HepG2 (cell line): ENCODE results near the gene LIM2. TPM values are rescaled to one million over a fixed set of nuclear protein-coding genes. Genes with fewer than 3 reads are reported as not detected.
A peak's percentile ranks its signal among the peaks of the same experiment; 100 is the strongest.

Experiments used
- ATAC-seq: fragments of 200-7000 bp; cut with Tn5 transposase; 3 replicates; pipeline ENCODE4 v1.9.1; 2020; ENCODE audit warnings: mild to moderate bottlenecking, moderate library complexity
- Bru-seq: library from RNA; stranded (reverse); fragments of 400-500 nt; gene quantifications from one replicate; lab custom pipeline; 2021; lab: Mats Ljungman, UMichigan
- BruChase-seq, 2 experiments: library from RNA; stranded (reverse); fragments of 400-500 nt; gene quantifications; one replicate each; lab custom pipeline; 2021; lab: Mats Ljungman, UMichigan
- BruUV-seq: library from RNA; stranded (reverse); fragments of 400-500 nt; replicated peaks from 2 replicates; lab custom pipeline; 2021; lab: Mats Ljungman, UMichigan
- CTCF ChIA-PET: fragments of 300-600 bp; formaldehyde crosslinking; extraction: SDS; loops from one replicate; lab custom pipeline; 2021; ENCODE audit warnings: low total read pairs, inconsistent platforms, low intra/inter-chr PET ratio; lab: Yijun Ruan, JAX
- POLR2A ChIA-PET: fragments of 350-600 bp; sonication (Branson Sonifier 250); formaldehyde crosslinking; loops from one replicate; lab custom pipeline; 2020; ENCODE audit warnings: antibody characterized with exemption, inconsistent platforms; lab: Yijun Ruan, JAX
- DNase-seq: peaks from one replicate; pipeline ENCODE4 v3.0.0-alpha.2; 2015; ENCODE audit warnings: low spot score
- FAIRE-seq: peaks from 3 replicates; lab custom pipeline; 2011; peaks lifted over from hg19 to GRCh38; lab: Jason Lieb, UNC
- H2AFZ ChIP-seq: one replicate; pipeline ENCODE4 v1.6.1; 2011; ENCODE audit warnings: low read length, inconsistent platforms
- H3K27ac ChIP-seq: fragments of 300-600 bp; 3 replicates; pipeline ENCODE4 v1.8.0; 2011; ENCODE audit warnings: mixed run types, mild to moderate bottlenecking, mixed read lengths, low read length, inconsistent platforms; ENCODE audit not compliant: insufficient read depth; ENCODE audit errors: extremely low read length
- H3K27me3 ChIP-seq, 2 experiments: fragments of 200-600 bp in 1 of 2; 2 replicates in 1 of 2; 3 replicates in 1 of 2; pipeline versions ENCODE4 v1.6.0 to v1.8.0; 2011; ENCODE audit warnings: low read length in 2 of 2, mild to moderate bottlenecking in 2 of 2, moderate library complexity in 2 of 2, inconsistent platforms in 1 of 2; ENCODE audit not compliant: insufficient read depth in 2 of 2, control insufficient read depth in 1 of 2
- H3K36me3 ChIP-seq, 2 experiments: fragments of 200-600 bp in 1 of 2; replicated peaks in 1 of 2; 2 replicates in 1 of 2; 3 replicates in 1 of 2; pipeline versions ENCODE4 v1.5.1 to v1.8.0; 2011; ENCODE audit warnings: low read length in 2 of 2, inconsistent platforms in 1 of 2; ENCODE audit not compliant: insufficient read depth in 2 of 2, control insufficient read depth in 1 of 2
- H3K4me1 ChIP-seq: 2 replicates; pipeline ENCODE4 v1.5.1; 2012; ENCODE audit warnings: low read length, inconsistent platforms; ENCODE audit not compliant: insufficient read depth
- H3K4me2 ChIP-seq: 2 replicates; pipeline ENCODE4 v1.6.0; 2011; ENCODE audit warnings: low read depth, low read length, inconsistent platforms
- H3K4me3 ChIP-seq, 3 experiments: fragments of 200-600 bp in 1 of 3; sonication (generic), shearing (Covaris generic) in 1 of 3; replicated peaks in 1 of 3; 2 replicates each; pipeline ENCODE4 v1.5.1; 2011 to 2016; ENCODE audit warnings: low read length in 3 of 3, inconsistent platforms in 2 of 3, low read depth in 2 of 3, mild to moderate bottlenecking in 2 of 3, control low read depth in 1 of 3, mixed read lengths in 1 of 3; ENCODE audit not compliant: insufficient read depth in 1 of 3
- H3K79me2 ChIP-seq: one replicate; pipeline ENCODE4 v1.6.1; 2011; ENCODE audit warnings: low read length, inconsistent platforms; ENCODE audit not compliant: insufficient read depth
- H3K9ac ChIP-seq: 2 replicates; pipeline ENCODE4 v1.6.0; 2011; ENCODE audit warnings: mild to moderate bottlenecking, low read depth, low read length, inconsistent platforms; ENCODE audit not compliant: insufficient read depth
- H3K9me3 ChIP-seq: 2 replicates; pipeline ENCODE4 v1.5.1; 2012; ENCODE audit warnings: mild to moderate bottlenecking, low read length
- H4K20me1 ChIP-seq: 2 replicates; pipeline ENCODE4 v1.6.0; 2011; ENCODE audit warnings: inconsistent platforms, mild to moderate bottlenecking, low read length, moderate library complexity; ENCODE audit not compliant: insufficient read depth
- CCDC6 ChIP-seq: sonication (generic); formaldehyde crosslinking; IDR thresholded peaks from 2 replicates; pipeline ENCODE4 v1.8.1; 2022; ENCODE audit warnings: mild to moderate bottlenecking, missing genetic modification reagents, moderate library complexity
- NR2C2 ChIP-seq: sonication (generic); formaldehyde crosslinking; IDR thresholded peaks from 2 replicates; pipeline ENCODE4 v1.4.0; 2020; ENCODE audit warnings: missing genetic modification reagents, mild to moderate bottlenecking, moderate library complexity, borderline replicate concordance
- NR2F6 ChIP-seq, 2 experiments: IDR thresholded peaks; 2 replicates each; pipeline ENCODE4 v1.6.1; 2016; ENCODE audit warnings: antibody characterized with exemption in 1 of 2, mild to moderate bottlenecking in 1 of 2
- RNF219 ChIP-seq: sonication (generic); formaldehyde crosslinking; IDR thresholded peaks from 2 replicates; pipeline ENCODE4 v1.5.0; 2020; ENCODE audit warnings: mild to moderate bottlenecking, missing genetic modification reagents
- SMARCC2 ChIP-seq: fragments of 450-650 bp; IDR thresholded peaks from 2 replicates; pipeline ENCODE4 v1.6.1; 2017; ENCODE audit warnings: antibody characterized with exemption, mild to moderate bottlenecking
- SOX5 ChIP-seq: IDR thresholded peaks from 2 replicates; pipeline ENCODE4 v1.6.1; 2016; ENCODE audit warnings: borderline replicate concordance
- TEAD3 ChIP-seq: optimal IDR thresholded peaks from 2 replicates; pipeline ENCODE3; 2016; ENCODE audit warnings: borderline replicate concordance
- ZNF256 ChIP-seq: sonication (generic); formaldehyde crosslinking; conservative IDR thresholded peaks from 2 replicates; pipeline ENCODE4 v1.4.0; 2020; ENCODE audit warnings: missing genetic modification reagents
- ZNF431 ChIP-seq: sonication (generic); formaldehyde crosslinking; IDR thresholded peaks from 2 replicates; pipeline ENCODE4 v1.9.0; 2022; ENCODE audit warnings: missing genetic modification reagents, low read depth, mild to moderate bottlenecking, borderline replicate concordance
- ZNF577 ChIP-seq: sonication (generic); formaldehyde crosslinking; IDR thresholded peaks from 2 replicates; pipeline ENCODE4 v1.4.0; 2020; ENCODE audit warnings: mild to moderate bottlenecking, low read depth, missing genetic modification reagents, borderline replicate concordance
- ZNF672 ChIP-seq: sonication (generic); formaldehyde crosslinking; IDR thresholded peaks from 2 replicates; pipeline ENCODE4 v1.8.1; 2022; ENCODE audit warnings: missing genetic modification reagents
- WGBS: methylation state at CpG from one replicate; pipeline ENCODE4 v1.1.6; 2017; ENCODE audit warnings: low lambda C conversion rate; 5-methylcytosine and 5-hydroxymethylcytosine counted together
- in situ Hi-C: cut with HindIII; loops from 2 replicates; pipeline ENCODE4 v1.10.0; 2017; ENCODE audit warnings: low pct_unique_long_range_greater_than_20kb; ENCODE audit not compliant: extremely low pct_ligation_motif_present
- intact Hi-C: fragments of 100-400 bp; cut with micrococcal nuclease; formaldehyde crosslinking; loops from one replicate; pipeline ENCODE4 v1.10.0; 2022; ENCODE audit not compliant: unreplicated experiment
- long read RNA-seq, 2 experiments: library from RNA in 1 of 2; library from polyadenylated mRNA in 1 of 2; stranded (forward) in 1 of 2; unstranded in 1 of 2; transcript quantifications; one replicate each; pipeline ENCODE4 v2.0.0, GENCODE V29; 2019 to 2022
- polyA minus RNA-seq, 3 experiments: library from RNA; depleted of rRNA, polyadenylated mRNA; stranded (reverse); fragments of >200 nt; gene quantifications; 2 replicates each; pipeline ENCODE4 v1.2.3, GENCODE V29; 2011; ENCODE audit warnings: low replicate concordance in 1 of 3
- polyA plus RNA-seq, 8 experiments: library from polyadenylated mRNA; depleted of rRNA in 3 of 8; stranded (reverse) in 7 of 8; unstranded in 1 of 8; fragments of >200 nt; fragmentation: Illumina TruSeq in 4 of 8; extraction: Trizol in 4 of 8; gene quantifications; 2 replicates each; pipeline versions ENCODE4 v1.2.1 to v1.2.3, GENCODE V29; 2011 to 2016; ENCODE audit warnings: low read depth in 4 of 8, missing spikeins in 1 of 8, mixed read lengths in 1 of 8; ENCODE audit not compliant: insufficient read depth in 1 of 8
- total RNA-seq, 5 experiments: library from RNA; depleted of rRNA; stranded (reverse); fragments of >200 nt; fragmentation: Illumina TruSeq; extraction: Trizol; gene quantifications; 2 replicates each; pipeline ENCODE4 v1.2.3, GENCODE V29; 2016; ENCODE audit warnings: low read depth in 1 of 5
- TF ChIP-seq, protein P1 (sequence below): sonication (generic); formaldehyde crosslinking; IDR thresholded peaks from 2 replicates; pipeline ENCODE4 v1.5.0; 2020; ENCODE audit warnings: mild to moderate bottlenecking, missing genetic modification reagents
- TF ChIP-seq, protein P2 (sequence below): sonication (generic); formaldehyde crosslinking; IDR thresholded peaks from 2 replicates; pipeline ENCODE4 v1.4.0; 2020; ENCODE audit warnings: missing genetic modification reagents, borderline replicate concordance

Gene LIM2
- total RNA-seq (2016; rRNA removed; fragmentation: Illumina TruSeq; extraction: Trizol): not detected in 2 replicates
- total RNA-seq (2016; cell fraction: cytosol; rRNA removed; fragmentation: Illumina TruSeq; extraction: Trizol; ENCODE audit: low read depth): not detected in 2 replicates
- not detected in 2 replicates for total RNA-seq (2016; cell fraction: insoluble cytoplasmic fraction; rRNA removed; fragmentation: Illumina TruSeq; extraction: Trizol)
- total RNA-seq (2016; cell fraction: membrane; rRNA removed; fragmentation: Illumina TruSeq; extraction: Trizol): 0.19 TPM in 1 of 2 replicates, not detected in the other
- not detected in 2 replicates for total RNA-seq (2016; cell fraction: nucleus; rRNA removed; fragmentation: Illumina TruSeq; extraction: Trizol)
- 1.3 and 1.8 TPM in 2 replicates for polyA plus RNA-seq (2011; rRNA removed)
- polyA plus RNA-seq (2011; cell fraction: cytosol; rRNA removed): 2.1 and 2.3 TPM in 2 replicates
- polyA plus RNA-seq (2011; cell fraction: nucleus; rRNA removed): 0.72 and 1.6 TPM in 2 replicates
- 0.57 and 1.0 TPM in 2 replicates for polyA plus RNA-seq (2012)
- polyA plus RNA-seq (2016; cell fraction: cytosol; fragmentation: Illumina TruSeq; extraction: Trizol; ENCODE audit: low read depth): not detected in 2 replicates
- not detected in 2 replicates for polyA plus RNA-seq (2016; cell fraction: insoluble cytoplasmic fraction; fragmentation: Illumina TruSeq; extraction: Trizol; ENCODE audit: low read depth)
- polyA plus RNA-seq (2016; cell fraction: membrane; fragmentation: Illumina TruSeq; extraction: Trizol; ENCODE audit: low read depth): not detected in 2 replicates
- not detected in 2 replicates for polyA plus RNA-seq (2016; cell fraction: nucleus; fragmentation: Illumina TruSeq; extraction: Trizol; ENCODE audit: insufficient read depth, low read depth)
- polyA minus RNA-seq (2011; rRNA and poly(A)+ RNA removed; ENCODE audit: low replicate concordance): 1.3 TPM in 1 of 2 replicates, not detected in the other
- 0.69 TPM in 1 of 2 replicates, not detected in the other for polyA minus RNA-seq (2011; cell fraction: cytosol; rRNA and poly(A)+ RNA removed)
- polyA minus RNA-seq (2011; cell fraction: nucleus; rRNA and poly(A)+ RNA removed): not detected in 2 replicates
- Bru-seq, nascent RNA: not detected
- BruChase-seq, experiment 1, labeled RNA remaining after a 6-hour chase: not detected
- BruChase-seq, experiment 2, labeled RNA remaining after a 2-hour chase: not detected
- long read RNA-seq, experiment 1, partial matches to known transcripts: 0 of 1 reads
- long read RNA-seq, experiment 1, other reads (novel, unspliced or antisense): 0 of 1 reads
- long read RNA-seq, experiment 2, partial matches to known transcripts: 1 of 2 reads
- long read RNA-seq, experiment 2, other reads (novel, unspliced or antisense): 0 of 2 reads

GRCh38 chr19:51387924-51388389, at the start of gene LIM2:
TSS of gene LIM2 (minus strand) at chr19:51387974. CDS start at chr19:51387443, 531 bp downstream.
- no peaks in the 10 kb centered on the region for H3K79me2 ChIP-seq
- H3K9me3 ChIP-seq: no peaks in the 10 kb centered on the region
- in situ Hi-C loops: no loop called here
- H3K4me3 ChIP-seq: peak within 1 kb of the TSS in 2 of 3 experiments; percentile 41 to 62; a peak in 4 of 6 replicates
- no peaks in the 10 kb centered on the region for H4K20me1 ChIP-seq
- 7% methylated on average over 13 of the region's 15 CpGs for WGBS
- no peak within 1 kb of the TSS for H2AFZ ChIP-seq
- peaks cover 0 to 2% of the 10 kb centered on the region in 2 experiments; a peak in 1 of 5 replicates for H3K27me3 ChIP-seq
- intact Hi-C loops: no loop called here
- DNase-seq (peak; percentile 59), FAIRE-seq (no peak), ATAC-seq (peak; percentile 51)
- H3K4me2 ChIP-seq: peak within 1 kb of the TSS; percentile 73
- H3K9ac ChIP-seq: peak within 1 kb of the TSS; percentile 59; the same call in 1 of the 2 replicates
- POLR2A ChIA-PET: interaction anchor here (0.8 to 4.1 kb wide), 10 partner anchors 8 to 48 kb away, joined by 3 to 30 read pairs (median 6); partner anchors contain the start of genes ETFB, NKG7 and VSIG10L
- peaks cover 46% of the 10 kb centered on the region for H3K4me1 ChIP-seq
- peak within 1 kb of the TSS; percentile 29 for H3K27ac ChIP-seq
- CTCF ChIA-PET: no interaction called here
- no TSS peak for BruUV-seq
- H3K36me3 ChIP-seq: no peaks in the 10 kb centered on the region
- TF ChIP-seq, protein P1, sequence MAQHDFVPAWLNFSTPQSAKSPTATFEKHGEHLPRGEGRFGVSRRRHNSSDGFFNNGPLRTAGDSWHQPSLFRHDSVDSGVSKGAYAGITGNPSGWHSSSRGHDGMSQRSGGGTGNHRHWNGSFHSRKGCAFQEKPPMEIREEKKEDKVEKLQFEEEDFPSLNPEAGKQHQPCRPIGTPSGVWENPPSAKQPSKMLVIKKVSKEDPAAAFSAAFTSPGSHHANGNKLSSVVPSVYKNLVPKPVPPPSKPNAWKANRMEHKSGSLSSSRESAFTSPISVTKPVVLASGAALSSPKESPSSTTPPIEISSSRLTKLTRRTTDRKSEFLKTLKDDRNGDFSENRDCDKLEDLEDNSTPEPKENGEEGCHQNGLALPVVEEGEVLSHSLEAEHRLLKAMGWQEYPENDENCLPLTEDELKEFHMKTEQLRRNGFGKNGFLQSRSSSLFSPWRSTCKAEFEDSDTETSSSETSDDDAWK: no peak
- no peak for TF ChIP-seq ZNF577
- no peak for TF ChIP-seq ZNF431 (CRISPR knock-in tag)
- TF ChIP-seq NR2C2 (CRISPR knock-in tag): no peak; the same call in 1 of the 2 replicates
- peak; percentile 63; the same call in 1 of the 2 replicates for TF ChIP-seq SOX5
- peak; percentile 89 for TF ChIP-seq NR2F6 (IDR thresholded peaks at IDR 0.05)
- TF ChIP-seq NR2F6 (CRISPR knock-in tag; IDR thresholded peaks at IDR 0.05): peak; percentile 95
- no peak for TF ChIP-seq RNF219
- peak; percentile 52 for TF ChIP-seq TEAD3 (CRISPR knock-in tag)
- no peak for TF ChIP-seq ZNF672
- TF ChIP-seq, protein P2, sequence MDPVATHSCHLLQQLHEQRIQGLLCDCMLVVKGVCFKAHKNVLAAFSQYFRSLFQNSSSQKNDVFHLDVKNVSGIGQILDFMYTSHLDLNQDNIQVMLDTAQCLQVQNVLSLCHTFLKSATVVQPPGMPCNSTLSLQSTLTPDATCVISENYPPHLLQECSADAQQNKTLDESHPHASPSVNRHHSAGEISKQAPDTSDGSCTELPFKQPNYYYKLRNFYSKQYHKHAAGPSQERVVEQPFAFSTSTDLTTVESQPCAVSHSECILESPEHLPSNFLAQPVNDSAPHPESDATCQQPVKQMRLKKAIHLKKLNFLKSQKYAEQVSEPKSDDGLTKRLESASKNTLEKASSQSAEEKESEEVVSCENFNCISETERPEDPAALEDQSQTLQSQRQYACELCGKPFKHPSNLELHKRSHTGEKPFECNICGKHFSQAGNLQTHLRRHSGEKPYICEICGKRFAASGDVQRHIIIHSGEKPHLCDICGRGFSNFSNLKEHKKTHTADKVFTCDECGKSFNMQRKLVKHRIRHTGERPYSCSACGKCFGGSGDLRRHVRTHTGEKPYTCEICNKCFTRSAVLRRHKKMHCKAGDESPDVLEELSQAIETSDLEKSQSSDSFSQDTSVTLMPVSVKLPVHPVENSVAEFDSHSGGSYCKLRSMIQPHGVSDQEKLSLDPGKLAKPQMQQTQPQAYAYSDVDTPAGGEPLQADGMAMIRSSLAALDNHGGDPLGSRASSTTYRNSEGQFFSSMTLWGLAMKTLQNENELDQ (CRISPR knock-in tag): no peak
- TF ChIP-seq SMARCC2: no peak
- no peak for TF ChIP-seq ZNF256
- TF ChIP-seq CCDC6 (CRISPR knock-in tag): no peak
